LNCaP clone FGC (cell line): ENCODE results near the gene MBNL2.

Source experiments
- DNase-seq: peaks from one replicate; pipeline ENCODE4 v3.0.0-alpha.2; 2011; ENCODE audit warnings: low read depth
- H3K4me3 ChIP-seq: 2 replicates; pipeline ENCODE4 v1.5.1; 2011; ENCODE audit warnings: mild to moderate bottlenecking, low read depth, low read length, control low read depth
- CTCF ChIP-seq: IDR thresholded peaks from 2 replicates; pipeline ENCODE4 v1.5.1; 2012; ENCODE audit warnings: mild to moderate bottlenecking; ENCODE audit not compliant: control insufficient read depth, insufficient read depth; ENCODE audit errors: extremely low read depth

The MBNL2 gene

GRCh38 chr13:97266772-97267417 is 44.8 kb downstream of the MBNL2 start:
- H3K4me3 ChIP-seq = no peak overlapping the region
- TF ChIP-seq CTCF = no peak
- DNase-seq = no peak

- DNase-seq = no peak
- no peak overlapping the region for H3K4me3 ChIP-seq
- TF ChIP-seq CTCF = no peak
Observed at GRCh38 chr13:97267418-97268059, 45.4 kb downstream of the MBNL2 start.

- no peak overlapping the region for H3K4me3 ChIP-seq
- no peak for TF ChIP-seq CTCF
- no peak for DNase-seq
Observed at GRCh38 chr13:97268772-97269171, 46.6 kb downstream of the MBNL2 start.

GRCh38 chr13:97269603-97270002 is 47.5 kb downstream of the MBNL2 start:
- TF ChIP-seq CTCF = no peak
- no peak for DNase-seq
- H3K4me3 ChIP-seq = no peak overlapping the region

GRCh38 chr13:97272526-97272925 is 50.4 kb downstream of the MBNL2 start:
- no peak for TF ChIP-seq CTCF

GRCh38 chr13:97273341-97273831 is 51.3 kb downstream of the MBNL2 start:
- DNase-seq = no peak
- H3K4me3 ChIP-seq = no peak overlapping the region

More at GRCh38 chr13:97272526-97272925, 50.4 kb downstream of the MBNL2 start:
- DNase-seq = no peak
- H3K4me3 ChIP-seq = no peak overlapping the region

More at GRCh38 chr13:97273341-97273831, 51.3 kb downstream of the MBNL2 start:
- TF ChIP-seq CTCF = no peak
